ENCODE measurements around the gene ETV3L.

GRCh38 chr1:157131281-157131680 lies 31.7 kb upstream of the ETV3L start:
- TF ChIP-seq CTCF (IDR thresholded peaks at IDR 0.05; ENCODE audit: borderline replicate concordance, extremely low read depth, low read length, poor library complexity, severe bottlenecking) (no peak), EZH2 (IDR thresholded peaks at IDR 0.05; ENCODE audit: borderline replicate concordance, low read depth, low read length, severe bottlenecking) (no peak)

Measured in DND-41 (cell line).